ENCODE data around the gene NOP14. TPM values are rescaled to one million over a fixed set of nuclear protein-coding genes. Genes with fewer than 3 reads are reported as not detected.

The NOP14 gene
- polyA plus RNA-seq, 1 experiment, result 11.5 TPM

GRCh38 chr4:2954358-2955185, 8.6 kb downstream of the NOP14 start:
- H3K4me3 ChIP-seq (ENCODE audit: low read depth, low read length), result no peak overlapping the region
- TF ChIP-seq, protein P1, sequence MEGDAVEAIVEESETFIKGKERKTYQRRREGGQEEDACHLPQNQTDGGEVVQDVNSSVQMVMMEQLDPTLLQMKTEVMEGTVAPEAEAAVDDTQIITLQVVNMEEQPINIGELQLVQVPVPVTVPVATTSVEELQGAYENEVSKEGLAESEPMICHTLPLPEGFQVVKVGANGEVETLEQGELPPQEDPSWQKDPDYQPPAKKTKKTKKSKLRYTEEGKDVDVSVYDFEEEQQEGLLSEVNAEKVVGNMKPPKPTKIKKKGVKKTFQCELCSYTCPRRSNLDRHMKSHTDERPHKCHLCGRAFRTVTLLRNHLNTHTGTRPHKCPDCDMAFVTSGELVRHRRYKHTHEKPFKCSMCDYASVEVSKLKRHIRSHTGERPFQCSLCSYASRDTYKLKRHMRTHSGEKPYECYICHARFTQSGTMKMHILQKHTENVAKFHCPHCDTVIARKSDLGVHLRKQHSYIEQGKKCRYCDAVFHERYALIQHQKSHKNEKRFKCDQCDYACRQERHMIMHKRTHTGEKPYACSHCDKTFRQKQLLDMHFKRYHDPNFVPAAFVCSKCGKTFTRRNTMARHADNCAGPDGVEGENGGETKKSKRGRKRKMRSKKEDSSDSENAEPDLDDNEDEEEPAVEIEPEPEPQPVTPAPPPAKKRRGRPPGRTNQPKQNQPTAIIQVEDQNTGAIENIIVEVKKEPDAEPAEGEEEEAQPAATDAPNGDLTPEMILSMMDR (IDR thresholded peaks at IDR 0.05; ENCODE audit: low read depth, low read length), result no peak
- peaks cover 3% of the 10 kb centered on the region; the same call in 1 of the 2 replicates for H3K9me3 ChIP-seq (ENCODE audit: control insufficient read depth, insufficient read depth, low read length)
- ChIA-PET POLR2A (interaction anchor here (1.2 kb wide), 1 partner anchor 8 kb away, joined by 3 read pairs; no protein-coding TSS in a partner anchor), CTCF (interaction anchor here (1.9 kb wide), 1 partner anchor 10 kb away, joined by 4 read pairs; no protein-coding TSS in a partner anchor)
- H3K27me3 ChIP-seq (ENCODE audit: control insufficient read depth, insufficient read depth, low read length), result no peaks in the 10 kb centered on the region
- no peak for DNase-seq (ENCODE audit: low read depth, low spot score)
- H3K27ac ChIP-seq (ENCODE audit: low read depth, low read length), result no peak overlapping the region

DNA sequence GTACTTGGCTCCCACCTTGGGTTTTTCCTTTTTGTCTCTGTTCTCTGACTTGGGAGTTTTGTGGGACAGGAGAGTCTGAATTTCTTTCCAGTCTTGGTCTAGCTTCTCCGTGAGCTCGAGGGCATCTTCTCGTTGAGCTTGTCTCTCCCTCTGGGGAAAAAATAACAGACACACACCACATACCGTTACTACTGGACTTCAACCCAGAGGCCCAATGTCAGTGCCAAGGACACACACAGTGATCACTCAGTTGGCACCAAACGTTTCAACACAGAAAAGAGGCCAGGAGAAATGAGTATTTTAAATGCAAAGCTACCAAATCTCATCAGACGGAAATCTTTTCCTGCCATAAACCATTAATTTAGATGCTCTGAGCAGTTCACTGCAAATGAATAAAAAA, 9.7 kb downstream of the NOP14 start:
- no peak overlapping the region for H3K4me3 ChIP-seq (ENCODE audit: low read depth, low read length)
- peaks cover 3% of the 10 kb centered on the region; the same call in 1 of the 2 replicates for H3K9me3 ChIP-seq (ENCODE audit: control insufficient read depth, insufficient read depth, low read length)
- ChIA-PET CTCF (interaction anchor here (1.9 kb wide), 1 partner anchor 11 kb away, joined by 4 read pairs; no protein-coding TSS in a partner anchor), POLR2A (interaction anchor here (1.2 kb wide), 1 partner anchor 9 kb away, joined by 3 read pairs; no protein-coding TSS in a partner anchor)
- no peak for DNase-seq (ENCODE audit: low read depth, low spot score)
- no peak overlapping the region for H3K27ac ChIP-seq (ENCODE audit: low read depth, low read length)
- H3K27me3 ChIP-seq (ENCODE audit: control insufficient read depth, insufficient read depth, low read length), result no peaks in the 10 kb centered on the region
- TF ChIP-seq, protein P1 (IDR thresholded peaks at IDR 0.05; ENCODE audit: low read depth, low read length), result no peak

DNA sequence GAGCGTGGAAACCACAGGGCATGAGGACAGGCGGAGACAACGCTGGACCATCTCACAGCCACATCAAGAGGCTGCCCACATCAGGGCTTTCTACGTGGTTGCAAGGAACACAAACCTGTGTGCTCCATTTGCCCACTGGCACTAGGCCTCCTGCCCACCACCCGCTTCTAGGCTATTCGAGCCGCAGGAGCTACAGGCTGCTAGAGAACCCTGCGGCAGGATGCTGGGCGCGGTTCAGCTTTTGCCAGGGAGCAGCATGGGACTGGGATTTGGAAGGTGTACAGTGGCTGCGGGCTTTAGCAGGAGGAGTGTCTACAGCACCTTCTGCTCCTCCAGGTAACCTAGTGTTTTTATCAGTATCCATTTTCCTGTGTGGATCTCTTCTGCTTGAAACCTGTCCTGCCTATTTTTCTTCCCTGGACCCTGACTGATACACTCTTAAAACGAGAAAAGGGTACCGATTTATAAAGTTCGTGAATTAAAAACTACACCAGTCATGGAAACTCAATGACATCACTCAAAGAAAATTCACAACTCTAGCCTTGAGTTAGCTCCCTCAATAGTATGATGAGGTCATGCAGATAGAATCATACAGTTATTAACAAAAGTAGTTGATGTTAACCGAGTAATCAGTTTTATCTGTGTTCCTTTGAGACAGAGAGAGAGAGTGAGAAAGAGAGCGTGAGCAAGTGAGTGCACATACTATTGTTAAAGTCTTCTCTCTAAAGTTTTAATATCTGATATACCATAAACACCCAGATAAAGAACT, 12.8 kb downstream of the NOP14 start:
- H3K4me3 ChIP-seq (ENCODE audit: low read depth, low read length), result no peak overlapping the region
- TF ChIP-seq, protein P1 (IDR thresholded peaks at IDR 0.05; ENCODE audit: low read depth, low read length), result no peak
- POLR2A ChIA-PET, result no interaction called here
- no peak for DNase-seq (ENCODE audit: low read depth, low spot score)
- H3K9me3 ChIP-seq (ENCODE audit: control insufficient read depth, insufficient read depth, low read length), result no peaks in the 10 kb centered on the region; the same call in 1 of the 2 replicates
- no peak overlapping the region for H3K27ac ChIP-seq (ENCODE audit: low read depth, low read length)
- CTCF ChIA-PET, result no interaction called here
- H3K27me3 ChIP-seq (ENCODE audit: control insufficient read depth, insufficient read depth, low read length), result no peaks in the 10 kb centered on the region

DNA sequence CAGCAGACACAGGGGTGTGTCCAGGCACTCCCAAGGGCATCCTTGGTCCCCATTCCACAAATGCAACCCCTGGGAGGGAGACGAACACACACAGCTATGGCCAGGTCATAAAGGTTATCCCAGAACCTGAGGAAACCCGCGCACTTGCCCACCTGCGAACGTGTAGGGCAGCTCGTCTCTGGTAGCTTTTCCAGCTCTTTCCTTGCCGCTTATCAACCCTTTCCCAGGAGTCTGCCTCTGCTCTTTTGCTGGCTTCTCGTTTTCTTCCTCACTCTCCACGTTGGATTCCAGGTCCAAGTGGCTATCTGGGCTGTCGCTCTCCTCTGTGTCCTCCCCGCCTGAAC, 13.5 kb downstream of the NOP14 start:
- ChIA-PET CTCF (no interaction called here), POLR2A (no interaction called here)
- no peak for DNase-seq (ENCODE audit: low read depth, low spot score)
- TF ChIP-seq, protein P1 (IDR thresholded peaks at IDR 0.05; ENCODE audit: low read depth, low read length), result no peak
- no peaks in the 10 kb centered on the region for H3K27me3 ChIP-seq (ENCODE audit: control insufficient read depth, insufficient read depth, low read length)
- H3K4me3 ChIP-seq (ENCODE audit: low read depth, low read length), result no peak overlapping the region
- no peak overlapping the region for H3K27ac ChIP-seq (ENCODE audit: low read depth, low read length)
- no peaks in the 10 kb centered on the region for H3K9me3 ChIP-seq (ENCODE audit: control insufficient read depth, insufficient read depth, low read length)
